H1 (cell line): Measurements from ENCODE around the gene SF3B1. TPM values are rescaled to one million over a fixed set of nuclear protein-coding genes. Genes with fewer than 3 reads are reported as not detected.

ENCODE experiments used
- CTCF ChIA-PET: fragments of 300-600 bp; sonication (Branson Sonifier 250); formaldehyde crosslinking; loops from one replicate; lab custom pipeline; 2021; ENCODE audit not compliant: partially characterized antibody; lab: Charles Lee
- POLR2A ChIA-PET: fragments of 300-600 bp; sonication (Branson Sonifier 250); formaldehyde crosslinking; loops from one replicate; lab custom pipeline; 2021; ENCODE audit warnings: inconsistent platforms; ENCODE audit not compliant: partially characterized antibody; lab: Charles Lee
- DNase-seq, 2 experiments: peaks; one replicate each; pipeline versions ENCODE4 v3.0.0 to v3.0.0-alpha.2; 2010 to 2022; ENCODE audit warnings: low spot score in 2 of 2, low read depth in 1 of 2, mixed read lengths in 1 of 2
- FAIRE-seq: peaks from 2 replicates; lab custom pipeline; 2011; peaks lifted over from hg19 to GRCh38; lab: Jason Lieb, UNC
- H2AFZ ChIP-seq: 2 replicates; pipeline ENCODE4 v1.8.1; 2012; ENCODE audit warnings: low read length, inconsistent platforms
- H2AK5ac ChIP-seq: 2 replicates; pipeline ENCODE4 v1.6.1; 2013; ENCODE audit warnings: low read depth, low read length
- H2BK120ac ChIP-seq: replicated peaks from 2 replicates; pipeline ENCODE3; 2013; ENCODE audit warnings: low read depth, low read length, inconsistent platforms
- H2BK12ac ChIP-seq: 2 replicates; pipeline ENCODE4 v1.6.1; 2013; ENCODE audit warnings: low read depth, low read length
- H2BK15ac ChIP-seq: 2 replicates; pipeline ENCODE4 v1.6.1; 2013; ENCODE audit warnings: low read length
- H2BK20ac ChIP-seq: 2 replicates; pipeline ENCODE4 v1.6.1; 2013; ENCODE audit warnings: low read length
- H2BK5ac ChIP-seq: 2 replicates; pipeline ENCODE4 v1.6.1; 2013; ENCODE audit warnings: low read depth, low read length
- H3K14ac ChIP-seq: 2 replicates; pipeline ENCODE4 v1.6.1; 2013; ENCODE audit warnings: inconsistent platforms; ENCODE audit not compliant: insufficient read length
- H3K18ac ChIP-seq: 2 replicates; pipeline ENCODE4 v1.6.1; 2013; ENCODE audit warnings: low read length; ENCODE audit errors: extremely low read depth
- H3K23ac ChIP-seq: 2 replicates; pipeline ENCODE4 v1.6.1; 2013; ENCODE audit warnings: inconsistent platforms; ENCODE audit not compliant: insufficient read length
- H3K23me2 ChIP-seq: 2 replicates; pipeline ENCODE4 v1.6.1; 2013; ENCODE audit warnings: low read depth, low read length
- H3K27ac ChIP-seq: 2 replicates; pipeline ENCODE4 v1.6.1; 2011; ENCODE audit warnings: low read depth, low read length, inconsistent platforms
- H3K27me3 ChIP-seq, 4 experiments: replicated peaks in 1 of 4; 1 replicate in 1 of 4; 2 replicates in 3 of 4; pipeline versions ENCODE4 v1.6.1 to v1.8.1; 2011 to 2013; ENCODE audit warnings: low read length in 3 of 4, mild to moderate bottlenecking in 3 of 4, inconsistent platforms in 2 of 4, mixed read lengths in 2 of 4, moderate library complexity in 1 of 4; ENCODE audit not compliant: control insufficient read depth in 3 of 4, insufficient read depth in 3 of 4; ENCODE audit errors: extremely low read depth in 1 of 4
- H3K36me3 ChIP-seq, 4 experiments: 2 replicates each; pipeline versions ENCODE4 v1.6.1 to v1.8.1; 2011 to 2013; ENCODE audit warnings: mild to moderate bottlenecking in 4 of 4, low read length in 3 of 4, moderate library complexity in 2 of 4, control low read depth in 1 of 4, inconsistent platforms in 1 of 4; ENCODE audit not compliant: insufficient read depth in 4 of 4, control insufficient read depth in 2 of 4
- H3K4ac ChIP-seq: replicated peaks from 2 replicates; pipeline ENCODE3; 2013; ENCODE audit warnings: low read length, low read depth, mixed read lengths, inconsistent platforms; ENCODE audit not compliant: insufficient read length
- H3K4me1 ChIP-seq, 4 experiments: replicated peaks in 1 of 4; 1 replicate in 1 of 4; 2 replicates in 3 of 4; pipeline versions ENCODE4 v1.6.1 to v1.8.1; 2011 to 2013; ENCODE audit warnings: low read length in 3 of 4, inconsistent platforms in 2 of 4, mixed read lengths in 1 of 4; ENCODE audit not compliant: insufficient read depth in 4 of 4, control insufficient read depth in 3 of 4
- H3K4me2 ChIP-seq, 2 experiments: 2 replicates each; pipeline versions ENCODE4 v1.6.1 to v1.8.1; 2011 to 2013; ENCODE audit warnings: low read depth in 2 of 2, low read length in 2 of 2, control low read depth in 1 of 2, inconsistent platforms in 1 of 2, mild to moderate bottlenecking in 1 of 2; ENCODE audit not compliant: insufficient read depth in 1 of 2
- H3K4me3 ChIP-seq, 4 experiments: fragments of 200-600, 300-600 bp in 1 of 4; sonication (generic), shearing (Covaris generic), sonication (Bioruptor Twin) in 1 of 4; 2 replicates each; pipeline versions ENCODE4 v1.5.1 to v1.8.1; 2011 to 2016; ENCODE audit warnings: low read length in 4 of 4, low read depth in 3 of 4, control low read depth in 2 of 4, inconsistent platforms in 2 of 4, mild to moderate bottlenecking in 2 of 4, mixed read lengths in 1 of 4, moderate library complexity in 1 of 4; ENCODE audit not compliant: insufficient read depth in 2 of 4; ENCODE audit errors: extremely low read depth in 1 of 4
- H3K56ac ChIP-seq: replicated peaks from 2 replicates; pipeline ENCODE3; 2013; ENCODE audit warnings: low read depth, mild to moderate bottlenecking, mixed read lengths, low read length, inconsistent platforms; ENCODE audit not compliant: insufficient read length
- H3K79me1 ChIP-seq: 2 replicates; pipeline ENCODE4 v1.6.1; 2013; ENCODE audit warnings: low read depth, low read length, control low read depth
- H3K79me2 ChIP-seq, 2 experiments: 2 replicates each; pipeline versions ENCODE4 v1.6.1 to v1.8.1; 2012 to 2013; ENCODE audit warnings: low read length in 2 of 2, mild to moderate bottlenecking in 2 of 2, inconsistent platforms in 1 of 2; ENCODE audit not compliant: insufficient read depth in 2 of 2, control insufficient read depth in 1 of 2
- H3K9ac ChIP-seq, 4 experiments: replicated peaks in 1 of 4; 1 replicate in 1 of 4; 2 replicates in 3 of 4; pipeline versions ENCODE4 v1.6.1 to v1.8.1; 2011 to 2013; ENCODE audit warnings: low read depth in 3 of 4, low read length in 3 of 4, control low read depth in 2 of 4, mild to moderate bottlenecking in 2 of 4, moderate library complexity in 2 of 4, inconsistent platforms in 1 of 4; ENCODE audit errors: extremely low read depth in 1 of 4
- H3K9me3 ChIP-seq, 2 experiments: 2 replicates each; pipeline versions ENCODE4 v1.6.1 to v1.8.1; 2012 to 2013; ENCODE audit warnings: mild to moderate bottlenecking in 2 of 2, moderate library complexity in 2 of 2, control low read depth in 1 of 2, inconsistent platforms in 1 of 2, low read depth in 1 of 2, low read length in 1 of 2, mixed read lengths in 1 of 2; ENCODE audit not compliant: insufficient read depth in 2 of 2
- H4K20me1 ChIP-seq, 2 experiments: replicated peaks in 1 of 2; 2 replicates each; pipeline versions ENCODE3 to v1.8.1; 2011 to 2013; ENCODE audit warnings: inconsistent platforms in 2 of 2, low read length in 2 of 2, mild to moderate bottlenecking in 1 of 2; ENCODE audit not compliant: insufficient read depth in 2 of 2, control insufficient read depth in 1 of 2
- H4K5ac ChIP-seq: 2 replicates; pipeline ENCODE4 v1.6.1; 2013; ENCODE audit warnings: low read length, low read depth, mixed read lengths, inconsistent platforms; ENCODE audit not compliant: insufficient read length
- H4K8ac ChIP-seq: 2 replicates; pipeline ENCODE4 v1.8.0; 2013; ENCODE audit warnings: mild to moderate bottlenecking, moderate library complexity, low read length, inconsistent platforms; ENCODE audit not compliant: insufficient read depth; ENCODE audit errors: extremely low read depth
- H4K91ac ChIP-seq: replicated peaks from 2 replicates; pipeline ENCODE3; 2013; ENCODE audit warnings: low read length, mixed read lengths, inconsistent platforms; ENCODE audit not compliant: insufficient read length
- HDAC2 ChIP-seq, 2 experiments: fragments of 300-600 bp in 1 of 2; sonication (generic) in 1 of 2; IDR thresholded peaks; 2 replicates each; pipeline ENCODE4 v1.6.1; 2011 to 2012; ENCODE audit warnings: low read depth in 2 of 2, low read length in 2 of 2, mild to moderate bottlenecking in 2 of 2, moderate library complexity in 2 of 2, borderline replicate concordance in 1 of 2, inconsistent platforms in 1 of 2
- JUN ChIP-seq: IDR thresholded peaks from 2 replicates; pipeline ENCODE4 v1.6.1; 2011; ENCODE audit warnings: low read depth, mild to moderate bottlenecking, improper control_type of control experiment, low read length
- POLR2A ChIP-seq, 2 experiments: IDR thresholded peaks; 1 replicate in 1 of 2; 2 replicates in 1 of 2; pipeline ENCODE4 v1.6.1; 2011; ENCODE audit warnings: low read depth in 2 of 2, low read length in 2 of 2, mild to moderate bottlenecking in 2 of 2; ENCODE audit errors: control extremely low read depth in 1 of 2
- RNF2 ChIP-seq: fragments of 200-900, 300-1000 bp; sonication (generic); IDR thresholded peaks from 2 replicates; pipeline ENCODE4 v1.7.1; 2016; ENCODE audit warnings: borderline replicate concordance, low read depth, mild to moderate bottlenecking, antibody characterized with exemption, low read length; ENCODE audit not compliant: poor library complexity, severe bottlenecking; ENCODE audit errors: missing control alignments
- SP1 ChIP-seq: IDR thresholded peaks from 2 replicates; pipeline ENCODE4 v1.6.1; 2011; ENCODE audit warnings: low read depth, low read length
- SUZ12 ChIP-seq: fragments of 200-600 bp; sonication (generic); IDR thresholded peaks from 2 replicates; pipeline ENCODE4 v1.6.1; 2012; ENCODE audit warnings: mild to moderate bottlenecking, inconsistent platforms, low read length, moderate library complexity, mixed read lengths
- TAF7 ChIP-seq: optimal IDR thresholded peaks from 2 replicates; pipeline ENCODE3; 2011; ENCODE audit warnings: low read depth, mild to moderate bottlenecking, inconsistent platforms, low read length, moderate library complexity, borderline replicate concordance
- TEAD4 ChIP-seq: IDR thresholded peaks from 2 replicates; pipeline ENCODE4 v1.6.1; 2012; ENCODE audit warnings: low read depth, low read length, inconsistent platforms, mixed read lengths
- ZNF274 ChIP-seq: IDR thresholded peaks from 2 replicates; pipeline ENCODE4 v1.7.0; 2012; ENCODE audit warnings: low read length, borderline replicate concordance; ENCODE audit errors: extremely low read depth
- WGBS, 2 experiments: shearing (Covaris generic) in 1 of 2; methylation state at CpG; one replicate each; pipeline versions ENCODE4 v1.1.6 to v1.1.7; 2013 to 2015; ENCODE audit warnings: low lambda C conversion rate in 2 of 2, mixed read lengths in 2 of 2, inconsistent platforms in 1 of 2, low coverage in 1 of 2, missing lambda C conversion rate in 1 of 2; ENCODE audit not compliant: insufficient replicate concordance in 2 of 2, insufficient coverage in 1 of 2, insufficient read length in 1 of 2; ENCODE audit errors: extremely low coverage in 1 of 2, missing lambda C conversion rate in 1 of 2; 5-methylcytosine and 5-hydroxymethylcytosine counted together
- polyA plus RNA-seq, 7 experiments: library from polyadenylated mRNA; depleted of rRNA in 3 of 7; stranded (reverse) in 5 of 7; unstranded in 2 of 7; fragments of >200 nt in 5 of 7; fragments of 200-250 nt in 2 of 7; gene quantifications; 1 replicate in 5 of 7; 2 replicates in 1 of 7; 4 replicates in 1 of 7; pipeline versions ENCODE4 v1.2.1 to v1.2.3, GENCODE V29; 2011 to 2013; ENCODE audit warnings: missing spikeins in 2 of 7, mixed read lengths in 2 of 7
- total RNA-seq: library from RNA; stranded (reverse); fragmentation: NEBNext Ultra II Directional; extraction: Animal tissue kit (Norgen Biotek cat#: 25700); gene quantifications from 2 replicates; pipeline ENCODE4 v1.2.1, GENCODE V29; 2021
- TF ChIP-seq, protein P1 (sequence below), 3 experiments: IDR thresholded peaks; 1 replicate in 2 of 3; 2 replicates in 1 of 3; pipeline versions ENCODE4 v1.5.1 to v1.6.1; 2011; ENCODE audit warnings: low read length in 3 of 3, mild to moderate bottlenecking in 3 of 3, inconsistent platforms in 2 of 3, low read depth in 1 of 3, moderate library complexity in 1 of 3; ENCODE audit not compliant: insufficient read depth in 1 of 3; ENCODE audit errors: control extremely low read depth in 1 of 3
- TF ChIP-seq, protein P2 (sequence below): IDR thresholded peaks from 2 replicates; pipeline ENCODE4 v1.6.1; 2012; ENCODE audit warnings: inconsistent platforms

The SF3B1 gene
- total and polyA plus RNA-seq, 2 of the 8 experiments (the other 6 are each of a cell fraction or from before 2014, with no cell fraction given): 320 to 403 TPM

DNA sequence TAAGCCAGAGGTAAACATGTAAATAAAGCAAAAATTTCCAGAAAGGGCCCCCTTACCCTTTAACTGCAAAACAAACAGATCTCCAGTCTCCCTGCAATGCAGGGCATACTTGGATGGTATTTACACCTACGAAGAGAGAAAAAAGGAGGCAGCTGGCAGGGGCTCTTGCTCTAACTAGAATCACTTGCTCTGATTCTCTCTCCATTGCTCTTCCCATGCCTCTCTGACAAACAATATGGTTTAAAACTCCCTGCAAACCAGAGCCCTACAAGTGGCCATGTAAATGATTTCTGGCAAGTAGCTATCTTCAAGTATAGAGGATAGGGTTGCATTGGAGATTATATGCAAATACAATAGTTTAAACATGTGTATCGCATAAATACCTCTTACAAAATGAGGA lies 35.9 kb downstream of the SF3B1 start:
- H2BK20ac ChIP-seq: no peak overlapping the region
- 93% methylated on average over 2 of the region's 2 CpGs; no CpG with 5 or more reads in 1 of the 2 experiments for WGBS, 2 experiments
- no peak overlapping the region for H3K9ac ChIP-seq
- no peaks in the 10 kb centered on the region for H3K23me2 ChIP-seq
- peaks cover 2 to 5% of the 10 kb centered on the region in 2 experiments for H4K20me1 ChIP-seq
- H3K4me1 ChIP-seq: no peaks in the 10 kb centered on the region
- FAIRE-seq: no peak
- H3K4ac ChIP-seq: no peak overlapping the region
- no peak overlapping the region for H2BK120ac ChIP-seq
- H3K4me2 ChIP-seq: no peak overlapping the region
- no peak overlapping the region for H2BK5ac ChIP-seq
- POLR2A ChIA-PET: interaction anchor here (0.6 to 1.3 kb wide), 3 partner anchors 35 to 96 kb away, joined by 3 read pairs; no protein-coding TSS in a partner anchor
- H3K14ac ChIP-seq: no peak overlapping the region
- H2BK15ac ChIP-seq: no peak overlapping the region
- no peak overlapping the region for H2BK12ac ChIP-seq
- H4K8ac ChIP-seq: no peak overlapping the region
- no peak overlapping the region for H2AFZ ChIP-seq
- H3K18ac ChIP-seq: no peak overlapping the region
- no peaks in the 10 kb centered on the region for H3K27me3 ChIP-seq
- H2AK5ac ChIP-seq: no peak overlapping the region
- no peak overlapping the region for H3K56ac ChIP-seq
- CTCF ChIA-PET: interaction anchor here (1.6 kb wide), 1 partner anchor 97 kb away, joined by 4 read pairs; no protein-coding TSS in a partner anchor
- no peak overlapping the region for H3K27ac ChIP-seq
- no peak for DNase-seq
- no peak overlapping the region for H4K91ac ChIP-seq
- no peaks in the 10 kb centered on the region for H3K79me1 ChIP-seq
- H3K23ac ChIP-seq: no peak overlapping the region
- no peak overlapping the region for H4K5ac ChIP-seq
- no peak overlapping the region for H3K4me3 ChIP-seq
- peaks cover 49 to 100% (median 85%) of the 10 kb centered on the region in 4 experiments for H3K36me3 ChIP-seq
- no peaks in the 10 kb centered on the region for H3K9me3 ChIP-seq
- H3K79me2 ChIP-seq: no peaks in the 10 kb centered on the region
- TF ChIP-seq, protein P1, sequence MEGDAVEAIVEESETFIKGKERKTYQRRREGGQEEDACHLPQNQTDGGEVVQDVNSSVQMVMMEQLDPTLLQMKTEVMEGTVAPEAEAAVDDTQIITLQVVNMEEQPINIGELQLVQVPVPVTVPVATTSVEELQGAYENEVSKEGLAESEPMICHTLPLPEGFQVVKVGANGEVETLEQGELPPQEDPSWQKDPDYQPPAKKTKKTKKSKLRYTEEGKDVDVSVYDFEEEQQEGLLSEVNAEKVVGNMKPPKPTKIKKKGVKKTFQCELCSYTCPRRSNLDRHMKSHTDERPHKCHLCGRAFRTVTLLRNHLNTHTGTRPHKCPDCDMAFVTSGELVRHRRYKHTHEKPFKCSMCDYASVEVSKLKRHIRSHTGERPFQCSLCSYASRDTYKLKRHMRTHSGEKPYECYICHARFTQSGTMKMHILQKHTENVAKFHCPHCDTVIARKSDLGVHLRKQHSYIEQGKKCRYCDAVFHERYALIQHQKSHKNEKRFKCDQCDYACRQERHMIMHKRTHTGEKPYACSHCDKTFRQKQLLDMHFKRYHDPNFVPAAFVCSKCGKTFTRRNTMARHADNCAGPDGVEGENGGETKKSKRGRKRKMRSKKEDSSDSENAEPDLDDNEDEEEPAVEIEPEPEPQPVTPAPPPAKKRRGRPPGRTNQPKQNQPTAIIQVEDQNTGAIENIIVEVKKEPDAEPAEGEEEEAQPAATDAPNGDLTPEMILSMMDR (IDR thresholded peaks at IDR 0.05; ENCODE audit: control extremely low read depth in 1 of 3, insufficient read depth in 1 of 3, low read depth in 1 of 3, low read length in 3 of 3): no peak
- TF ChIP-seq TEAD4 (no peak), SP1 (no peak), RNF2 (no peak), HDAC2 (IDR thresholded peaks at IDR 0.05; ENCODE audit: borderline replicate concordance in 1 of 2, low read depth in 2 of 2, low read length in 2 of 2) (no peak), ZNF274 (no peak), SUZ12 (no peak), TAF7 (no peak), JUN (no peak), POLR2A (IDR thresholded peaks at IDR 0.05; ENCODE audit: control extremely low read depth in 1 of 2, low read depth in 2 of 2, low read length in 2 of 2) (no peak)
- TF ChIP-seq, protein P2, sequence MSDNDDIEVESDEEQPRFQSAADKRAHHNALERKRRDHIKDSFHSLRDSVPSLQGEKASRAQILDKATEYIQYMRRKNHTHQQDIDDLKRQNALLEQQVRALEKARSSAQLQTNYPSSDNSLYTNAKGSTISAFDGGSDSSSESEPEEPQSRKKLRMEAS: no peak
